ENCODE measurements around the gene POP7. TPM values are rescaled to one million over a fixed set of nuclear protein-coding genes. Genes with fewer than 3 reads are reported as not detected.
"Not testable (repeated sequence)": the region's sequence is repeated elsewhere in the genome, so short reads cannot be mapped to it uniquely, and the experiment has no call there.

POP7 gene
- total RNA-seq, 4 donors from 2014 or later = 10.7 to 58.7 (median 34.1) TPM

DNA sequence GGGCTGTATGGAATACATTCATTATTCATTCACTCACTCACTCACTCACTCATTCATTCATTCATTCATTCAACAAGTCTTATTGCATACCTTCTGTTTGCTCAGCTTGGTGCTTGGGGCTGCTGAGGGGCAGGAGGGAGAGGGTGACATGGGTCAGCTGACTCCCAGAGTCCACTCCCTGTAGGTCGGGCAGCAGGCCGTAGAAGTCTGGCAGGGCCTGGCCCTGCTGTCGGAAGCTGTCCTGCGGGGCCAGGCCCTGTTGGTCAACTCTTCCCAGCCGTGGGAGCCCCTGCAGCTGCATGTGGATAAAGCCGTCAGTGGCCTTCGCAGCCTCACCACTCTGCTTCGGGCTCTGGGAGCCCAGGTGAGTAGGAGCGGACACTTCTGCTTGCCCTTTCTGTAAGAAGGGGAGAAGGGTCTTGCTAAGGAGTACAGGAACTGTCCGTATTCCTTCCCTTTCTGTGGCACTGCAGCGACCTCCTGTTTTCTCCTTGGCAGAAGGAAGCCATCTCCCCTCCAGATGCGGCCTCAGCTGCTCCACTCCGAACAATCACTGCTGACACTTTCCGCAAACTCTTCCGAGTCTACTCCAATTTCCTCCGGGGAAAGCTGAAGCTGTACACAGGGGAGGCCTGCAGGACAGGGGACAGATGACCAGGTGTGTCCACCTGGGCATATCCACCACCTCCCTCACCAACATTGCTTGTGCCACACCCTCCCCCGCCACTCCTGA lies 16.7 kb downstream of the POP7 start:
- no peak for DNase-seq
- TF ChIP-seq EP300 (IDR thresholded peaks at IDR 0.05; ENCODE audit: low read depth) (no peak), POLR2A (IDR thresholded peaks at IDR 0.05) (no peak), POLR2AphosphoS5 (IDR thresholded peaks at IDR 0.05) (no peak)
- TF ChIP-seq, protein P1, sequence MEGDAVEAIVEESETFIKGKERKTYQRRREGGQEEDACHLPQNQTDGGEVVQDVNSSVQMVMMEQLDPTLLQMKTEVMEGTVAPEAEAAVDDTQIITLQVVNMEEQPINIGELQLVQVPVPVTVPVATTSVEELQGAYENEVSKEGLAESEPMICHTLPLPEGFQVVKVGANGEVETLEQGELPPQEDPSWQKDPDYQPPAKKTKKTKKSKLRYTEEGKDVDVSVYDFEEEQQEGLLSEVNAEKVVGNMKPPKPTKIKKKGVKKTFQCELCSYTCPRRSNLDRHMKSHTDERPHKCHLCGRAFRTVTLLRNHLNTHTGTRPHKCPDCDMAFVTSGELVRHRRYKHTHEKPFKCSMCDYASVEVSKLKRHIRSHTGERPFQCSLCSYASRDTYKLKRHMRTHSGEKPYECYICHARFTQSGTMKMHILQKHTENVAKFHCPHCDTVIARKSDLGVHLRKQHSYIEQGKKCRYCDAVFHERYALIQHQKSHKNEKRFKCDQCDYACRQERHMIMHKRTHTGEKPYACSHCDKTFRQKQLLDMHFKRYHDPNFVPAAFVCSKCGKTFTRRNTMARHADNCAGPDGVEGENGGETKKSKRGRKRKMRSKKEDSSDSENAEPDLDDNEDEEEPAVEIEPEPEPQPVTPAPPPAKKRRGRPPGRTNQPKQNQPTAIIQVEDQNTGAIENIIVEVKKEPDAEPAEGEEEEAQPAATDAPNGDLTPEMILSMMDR (IDR thresholded peaks at IDR 0.05) = no peak
- no peaks in the 10 kb centered on the region for H3K9me3 ChIP-seq
- intact Hi-C loops (cut with DNase I; ENCODE audit: low total_unique reads) (no loop called here), in situ Hi-C loops (cut with MboI; ENCODE audit: low pct_ligation_motif_present in 1 of 4, low pct_unique_long_range_greater_than_20kb in 1 of 4, low sequenced_read_pairs in 3 of 4) (loop anchor here in 2 of 4 donors (25.0 kb wide), 2 partner anchors 140 to 260 kb away; partner anchors contain the start of genes SLC12A9 (in 1 of the 2), SPACDR (in 1 of the 2) and TRIP6 (in 1 of the 2))
- peaks cover 8 to 29% (median 18%) of the 10 kb centered on the region in 4 donors for H3K4me1 ChIP-seq
- no peaks in the 10 kb centered on the region for H3K36me3 ChIP-seq
- H3K27me3 ChIP-seq = peaks cover 62% of the 10 kb centered on the region
- no peak overlapping the region for H3K4me3 ChIP-seq
- H3K27ac ChIP-seq = no peak overlapping the region
- WGBS, 2 donors (ENCODE audit: low coverage in 1 of 2) = 83 to 88% methylated on average over 8 to 17 of the region's 17 CpGs

DNA sequence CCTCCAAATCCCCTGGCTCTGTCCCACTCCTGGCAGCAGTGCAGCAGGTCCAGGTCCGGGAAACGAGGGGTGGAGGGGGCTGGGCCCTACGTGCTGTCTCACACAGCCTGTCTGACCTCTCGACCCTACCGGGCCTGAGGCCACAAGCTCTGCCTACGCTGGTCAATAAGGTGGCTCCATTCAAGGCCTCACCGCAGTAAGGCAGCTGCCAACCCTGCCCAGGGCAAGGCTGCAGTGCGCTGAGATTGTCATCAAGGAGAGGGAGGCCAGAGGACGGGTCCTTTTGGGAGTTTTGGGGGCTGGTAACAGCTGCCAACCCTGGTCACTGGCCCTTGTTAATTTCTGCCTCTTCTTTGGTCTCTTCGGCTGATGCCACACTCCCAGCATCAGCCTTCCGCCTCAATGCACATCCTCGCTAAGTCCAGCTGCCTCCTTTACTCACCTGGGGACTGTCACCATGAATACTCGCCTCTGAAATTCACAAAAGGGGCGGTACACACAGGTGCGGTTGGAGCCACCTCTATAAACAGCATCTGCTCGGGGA lies 17.9 kb downstream of the POP7 start:
- WGBS, 2 donors (ENCODE audit: low coverage in 1 of 2) = 67 to 78% methylated on average over 4 to 16 of the region's 16 CpGs
- intact Hi-C loops (cut with DNase I; ENCODE audit: low total_unique reads) = no loop called here
- Histone ChIP-seq H3K27me3 (peaks cover 62% of the 10 kb centered on the region), H3K4me1 (peaks cover 8 to 29% (median 18%) of the 10 kb centered on the region in 4 donors), H3K36me3 (no peaks in the 10 kb centered on the region), H3K9me3 (no peaks in the 10 kb centered on the region), H3K27ac (no peak overlapping the region), H3K4me3 (no peak overlapping the region)
- TF ChIP-seq POLR2A (IDR thresholded peaks at IDR 0.05) (no peak), EP300 (IDR thresholded peaks at IDR 0.05; ENCODE audit: low read depth) (no peak)
- no peak for DNase-seq
- in situ Hi-C loops (cut with MboI; ENCODE audit: low pct_ligation_motif_present in 1 of 4, low pct_unique_long_range_greater_than_20kb in 1 of 4, low sequenced_read_pairs in 3 of 4) = loop anchor here in 2 of 4 donors (25.0 kb wide), 2 partner anchors 138 to 262 kb away; partner anchors contain the start of genes SLC12A9 (in 1 of the 2), SPACDR (in 1 of the 2) and TRIP6 (in 1 of the 2)

DNA sequence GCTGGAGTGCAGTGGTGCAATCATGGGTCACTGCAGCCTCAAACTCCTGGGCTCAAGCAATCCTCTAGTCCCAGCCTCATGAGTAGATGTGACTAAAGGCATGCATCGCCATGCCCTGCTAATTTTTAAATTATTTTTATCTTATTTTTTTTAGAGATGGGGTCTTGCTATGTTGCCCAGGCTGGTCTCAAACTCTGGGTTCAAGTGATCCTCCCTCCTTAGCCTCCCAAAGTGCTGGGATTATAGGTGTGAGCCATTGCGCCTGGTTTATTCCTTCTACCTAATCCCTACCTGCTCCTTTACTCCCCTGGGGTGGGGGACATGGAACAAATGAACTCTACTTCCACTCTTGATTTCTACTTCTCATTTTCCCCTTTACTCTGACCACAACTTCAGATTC lies 18.4 kb downstream of the POP7 start:
- H3K36me3 ChIP-seq; DNase-seq; intact Hi-C loops (cut with DNase I; ENCODE audit: low total_unique reads); H3K27ac ChIP-seq; H3K4me3 ChIP-seq; H3K9me3 ChIP-seq: not testable (repeated sequence)
- in situ Hi-C loops (cut with MboI; ENCODE audit: low pct_ligation_motif_present in 1 of 4, low pct_unique_long_range_greater_than_20kb in 1 of 4, low sequenced_read_pairs in 3 of 4) = loop anchor here in 2 of 4 donors (25.0 kb wide), 2 partner anchors 138 to 262 kb away; partner anchors contain the start of genes SLC12A9 (in 1 of the 2), SPACDR (in 1 of the 2) and TRIP6 (in 1 of the 2)
- H3K4me1 ChIP-seq = peaks cover 8 to 27% (median 17%) of the 10 kb centered on the region in 4 donors
- H3K27me3 ChIP-seq = peaks cover 56% of the 10 kb centered on the region
- 89 to 92% methylated on average over 2 of the region's 2 CpGs for WGBS, 2 donors (ENCODE audit: low coverage in 1 of 2)

DNA sequence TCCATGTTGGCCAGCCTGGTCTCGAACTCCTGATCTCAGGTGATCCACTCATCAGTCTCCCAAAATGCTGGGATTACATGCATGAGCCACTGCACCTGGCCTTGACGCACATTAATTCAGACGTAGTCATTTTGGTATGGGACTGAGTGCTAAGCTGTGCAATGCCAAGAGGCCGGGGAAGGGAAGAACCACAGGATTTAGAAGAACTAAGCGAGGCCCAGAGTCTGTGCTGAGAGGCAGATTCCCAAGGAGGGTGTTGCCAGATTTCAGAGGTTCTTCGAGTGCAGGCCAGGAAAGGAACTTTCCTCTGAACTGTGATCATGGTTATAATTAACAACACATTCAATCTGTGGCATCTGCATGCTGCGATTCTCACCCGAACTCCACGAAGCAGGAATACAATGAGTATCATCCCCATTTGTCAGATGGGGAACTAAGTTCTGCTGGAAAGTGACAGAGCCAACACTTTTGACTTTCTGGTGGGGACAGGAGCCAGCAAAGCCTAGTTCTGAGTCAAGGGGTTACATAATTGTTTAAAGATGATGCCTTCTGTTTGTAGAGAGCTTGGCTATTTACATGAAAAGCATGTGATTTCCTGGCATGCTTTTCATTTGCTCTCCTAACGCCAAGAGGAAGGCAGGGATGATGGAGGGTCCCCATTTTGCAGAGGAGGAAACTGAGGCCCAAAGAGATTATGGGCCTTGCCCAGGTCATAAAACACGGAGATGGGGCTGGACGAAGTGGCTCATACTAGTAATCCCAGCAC lies 21.3 kb downstream of the POP7 start:
- no peak for DNase-seq
- in situ Hi-C loops (cut with MboI; ENCODE audit: low pct_ligation_motif_present in 1 of 4, low pct_unique_long_range_greater_than_20kb in 1 of 4, low sequenced_read_pairs in 3 of 4) = no loop called here
- H3K4me1 ChIP-seq = peaks cover 0 to 15% (median 5%) of the 10 kb centered on the region in 4 donors
- 61 to 82% methylated on average over 3 to 12 of the region's 12 CpGs for WGBS, 2 donors (ENCODE audit: low coverage in 1 of 2)
- H3K27ac ChIP-seq = peak overlapping the region; percentile 26 to 44 (median 40)
- H3K4me3 ChIP-seq = no peak overlapping the region
- intact Hi-C loops (cut with DNase I; ENCODE audit: low total_unique reads) = no loop called here
- peaks cover 28% of the 10 kb centered on the region for H3K27me3 ChIP-seq
- H3K36me3 ChIP-seq = no peaks in the 10 kb centered on the region
- no peak for TF ChIP-seq EP300 (IDR thresholded peaks at IDR 0.05; ENCODE audit: low read depth)
- no peak for TF ChIP-seq POLR2A (IDR thresholded peaks at IDR 0.05)
- TF ChIP-seq, protein P1 (IDR thresholded peaks at IDR 0.05) = no peak
- TF ChIP-seq POLR2AphosphoS5 (IDR thresholded peaks at IDR 0.05) = no peak
- no peaks in the 10 kb centered on the region for H3K9me3 ChIP-seq
